Mesenchymal stem cell (in vitro differentiated cells and primary cell): ENCODE data around the gene CTSA.

Experiments
- DNase-seq: peaks from one replicate; pipeline ENCODE4 v3.0.0-alpha.2; 2013
- H2AFZ ChIP-seq: one replicate; pipeline ENCODE4 v1.6.1; 2013; ENCODE audit warnings: low read depth, mild to moderate bottlenecking, control low read depth, inconsistent platforms, low read length, moderate library complexity
- H2AK5ac ChIP-seq: 2 replicates; pipeline ENCODE4 v1.6.1; 2013; ENCODE audit warnings: low read length, moderate library complexity, mild to moderate bottlenecking, inconsistent platforms; ENCODE audit not compliant: severe bottlenecking
- H2BK120ac ChIP-seq: one replicate; pipeline ENCODE4 v1.6.1; 2013; ENCODE audit warnings: low read depth, mild to moderate bottlenecking, inconsistent platforms, low read length, moderate library complexity
- H2BK12ac ChIP-seq, 2 experiments: one replicate each; pipeline ENCODE4 v1.6.1; 2013; ENCODE audit warnings: inconsistent platforms in 2 of 2, low read length in 2 of 2, mild to moderate bottlenecking in 2 of 2, moderate library complexity in 2 of 2, control low read depth in 1 of 2
- H2BK15ac ChIP-seq: one replicate; pipeline ENCODE4 v1.6.1; 2013; ENCODE audit warnings: mild to moderate bottlenecking, low read depth, inconsistent platforms; ENCODE audit not compliant: poor library complexity, severe bottlenecking
- H2BK5ac ChIP-seq: 2 replicates; pipeline ENCODE4 v1.6.1; 2013; ENCODE audit warnings: low read depth, mild to moderate bottlenecking, low read length, control low read depth, inconsistent platforms; ENCODE audit not compliant: poor library complexity, severe bottlenecking
- H3K14ac ChIP-seq, 2 experiments: one replicate each; pipeline ENCODE4 v1.6.1; 2013; ENCODE audit warnings: inconsistent platforms in 2 of 2, low read length in 2 of 2, control low read depth in 1 of 2, mild to moderate bottlenecking in 1 of 2, moderate library complexity in 1 of 2
- H3K18ac ChIP-seq, 2 experiments: one replicate each; pipeline ENCODE4 v1.6.1; 2013; ENCODE audit warnings: inconsistent platforms in 2 of 2, low read length in 2 of 2, control low read depth in 1 of 2, low read depth in 1 of 2, mild to moderate bottlenecking in 1 of 2
- H3K23ac ChIP-seq, 2 experiments: one replicate each; pipeline ENCODE4 v1.6.1; 2013; ENCODE audit warnings: inconsistent platforms in 2 of 2, low read length in 2 of 2, mild to moderate bottlenecking in 2 of 2, moderate library complexity in 2 of 2, control low read depth in 1 of 2
- H3K27ac ChIP-seq: 2 replicates; pipeline ENCODE4 v1.5.1; 2013; ENCODE audit warnings: mild to moderate bottlenecking, moderate library complexity, low read length, control low read depth, inconsistent platforms; ENCODE audit not compliant: poor library complexity, severe bottlenecking
- H3K27me3 ChIP-seq, 2 experiments: 2 replicates each; pipeline versions ENCODE4 v1.6.1 to v1.7.0; 2013; ENCODE audit warnings: low read length in 2 of 2, mild to moderate bottlenecking in 2 of 2, moderate library complexity in 2 of 2, control low read depth in 1 of 2, inconsistent platforms in 1 of 2; ENCODE audit not compliant: control insufficient read depth in 1 of 2, insufficient read depth in 1 of 2
- H3K36me3 ChIP-seq, 2 experiments: 2 replicates each; pipeline versions ENCODE4 v1.6.1 to v1.7.0; 2013; ENCODE audit warnings: low read length in 2 of 2, control low read depth in 1 of 2, inconsistent platforms in 1 of 2, low read depth in 1 of 2, mild to moderate bottlenecking in 1 of 2; ENCODE audit not compliant: insufficient read depth in 2 of 2, control insufficient read depth in 1 of 2
- H3K4ac ChIP-seq, 2 experiments: one replicate each; pipeline ENCODE4 v1.6.1; 2013; ENCODE audit warnings: inconsistent platforms in 2 of 2, low read length in 2 of 2, mild to moderate bottlenecking in 2 of 2, moderate library complexity in 2 of 2, control low read depth in 1 of 2, low read depth in 1 of 2
- H3K4me1 ChIP-seq: 2 replicates; pipeline ENCODE4 v1.6.1; 2013; ENCODE audit warnings: low read depth, low read length, control low read depth; ENCODE audit not compliant: control insufficient read depth, insufficient read depth
- H3K4me2 ChIP-seq: 2 replicates; pipeline ENCODE4 v1.6.1; 2013; ENCODE audit warnings: low read length, mild to moderate bottlenecking, inconsistent platforms; ENCODE audit not compliant: poor library complexity, severe bottlenecking
- H3K4me3 ChIP-seq, 2 experiments: 2 replicates each; pipeline versions ENCODE4 v1.5.1 to v1.7.0; 2013; ENCODE audit warnings: low read length in 2 of 2, mild to moderate bottlenecking in 2 of 2, control low read depth in 1 of 2, low read depth in 1 of 2; ENCODE audit not compliant: insufficient read depth in 1 of 2
- H3K79me1 ChIP-seq: replicated peaks from 2 replicates; pipeline ENCODE4 v1.6.1; 2013; ENCODE audit warnings: mild to moderate bottlenecking, control low read depth, low read length, inconsistent platforms; ENCODE audit not compliant: poor library complexity, severe bottlenecking
- H3K9ac ChIP-seq: 2 replicates; pipeline ENCODE4 v1.7.0; 2013; ENCODE audit warnings: mild to moderate bottlenecking, low read length, moderate library complexity
- H3K9me3 ChIP-seq: 2 replicates; pipeline ENCODE4 v1.7.0; 2013; ENCODE audit warnings: mild to moderate bottlenecking, low read length; ENCODE audit not compliant: control insufficient read depth
- H4K8ac ChIP-seq: one replicate; pipeline ENCODE4 v1.6.1; 2013; ENCODE audit warnings: inconsistent platforms, mild to moderate bottlenecking, low read length, moderate library complexity
- H4K91ac ChIP-seq: one replicate; pipeline ENCODE4 v1.6.1; 2013; ENCODE audit warnings: mild to moderate bottlenecking, low read length, inconsistent platforms
- WGBS: methylation state at CpG from one replicate; pipeline ENCODE4 v1.1.7; 2013; ENCODE audit warnings: mixed read lengths; 5-methylcytosine and 5-hydroxymethylcytosine counted together

CTSA gene

DNA sequence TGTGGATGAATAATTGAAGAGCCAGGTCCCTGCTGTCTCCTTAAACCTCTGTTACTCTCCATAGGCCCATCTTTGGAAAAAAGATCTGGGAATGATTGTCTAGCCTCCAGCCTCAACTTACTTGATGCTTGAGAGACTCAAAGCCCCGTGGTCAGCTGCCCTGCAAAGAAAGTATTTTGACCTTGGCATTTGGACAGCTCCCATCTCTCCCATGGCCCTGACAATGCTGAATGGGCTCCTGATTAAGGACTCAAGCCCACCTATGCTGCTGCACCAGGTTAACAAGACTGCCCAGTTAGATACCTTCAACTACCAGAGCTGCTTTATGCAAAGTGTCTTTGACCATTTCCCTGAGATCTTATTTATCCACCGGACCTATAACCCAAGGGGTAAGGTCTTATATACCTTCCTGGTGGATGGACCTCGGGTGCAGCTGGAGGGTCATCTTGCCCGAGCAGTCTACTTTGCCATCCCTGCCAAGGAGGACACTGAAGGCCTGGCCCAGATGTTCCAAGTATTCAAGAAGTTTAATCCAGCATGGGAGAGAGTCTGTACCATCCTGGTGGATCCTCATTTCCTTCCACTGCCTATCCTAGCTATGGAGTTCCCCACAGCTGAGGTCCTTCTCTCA is 8.6 kb upstream of the CTSA start:
- no peaks in the 10 kb centered on the region for H3K9me3 ChIP-seq
- H3K4ac ChIP-seq: no peak overlapping the region
- H3K79me1 ChIP-seq: peaks cover 24% of the 10 kb centered on the region
- H3K4me1 ChIP-seq: peaks cover 20% of the 10 kb centered on the region
- no peak overlapping the region for H2BK120ac ChIP-seq
- H2AK5ac ChIP-seq: no peak overlapping the region
- WGBS: 86% methylated on average over 4 of the region's 4 CpGs
- H3K9ac ChIP-seq: no peak overlapping the region
- no peak overlapping the region for H3K27ac ChIP-seq
- H2BK5ac ChIP-seq: no peak overlapping the region
- no peak overlapping the region for H3K18ac ChIP-seq
- no peak overlapping the region for H2AFZ ChIP-seq
- H3K36me3 ChIP-seq: peaks cover 37 to 43% of the 10 kb centered on the region in 2 experiments
- no peak overlapping the region for H4K91ac ChIP-seq
- H3K23ac ChIP-seq: no peak overlapping the region
- H2BK15ac ChIP-seq: no peak overlapping the region
- no peak overlapping the region for H3K14ac ChIP-seq
- no peak overlapping the region for H2BK12ac ChIP-seq
- no peak overlapping the region for H3K4me3 ChIP-seq
- DNase-seq: no peak
- H3K27me3 ChIP-seq: no peaks in the 10 kb centered on the region
- H3K4me2 ChIP-seq: no peak overlapping the region
- H4K8ac ChIP-seq: no peak overlapping the region

DNA sequence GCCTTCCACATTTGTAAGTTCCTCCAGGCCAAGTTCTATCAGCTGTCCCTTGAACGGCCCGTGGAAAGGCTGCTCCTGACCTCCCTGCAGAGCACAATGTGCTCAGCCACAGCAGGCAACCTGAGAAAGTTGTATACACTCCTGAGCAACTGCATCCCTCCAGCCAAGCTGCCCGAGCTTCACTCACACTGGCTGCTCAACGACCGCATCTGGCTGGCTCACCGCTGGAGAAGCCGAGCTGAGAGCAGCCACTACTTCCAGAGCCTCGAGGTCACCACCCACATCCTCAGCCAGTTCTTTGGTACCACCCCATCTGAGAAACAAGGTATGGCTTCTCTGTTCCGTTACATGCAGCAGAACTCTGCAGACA is 8.1 kb upstream of the CTSA start:
- Histone ChIP-seq H3K79me1 (peaks cover 25% of the 10 kb centered on the region), H3K9me3 (no peaks in the 10 kb centered on the region), H3K27ac (no peak overlapping the region), H2BK12ac (no peak overlapping the region), H3K9ac (no peak overlapping the region), H3K4me3 (no peak overlapping the region), H3K27me3 (no peaks in the 10 kb centered on the region), H2BK15ac (no peak overlapping the region), H3K4me1 (peaks cover 20% of the 10 kb centered on the region), H2AK5ac (no peak overlapping the region), H2AFZ (no peak overlapping the region), H3K4me2 (no peak overlapping the region), H4K8ac (no peak overlapping the region), H2BK120ac (no peak overlapping the region), H3K36me3 (peaks cover 32 to 42% of the 10 kb centered on the region in 2 experiments), H3K23ac (no peak overlapping the region), H2BK5ac (no peak overlapping the region), H3K18ac (no peak overlapping the region), H4K91ac (no peak overlapping the region), H3K4ac (no peak overlapping the region), H3K14ac (no peak overlapping the region)
- no peak for DNase-seq
- WGBS: 93% methylated on average over 9 of the region's 9 CpGs

DNA sequence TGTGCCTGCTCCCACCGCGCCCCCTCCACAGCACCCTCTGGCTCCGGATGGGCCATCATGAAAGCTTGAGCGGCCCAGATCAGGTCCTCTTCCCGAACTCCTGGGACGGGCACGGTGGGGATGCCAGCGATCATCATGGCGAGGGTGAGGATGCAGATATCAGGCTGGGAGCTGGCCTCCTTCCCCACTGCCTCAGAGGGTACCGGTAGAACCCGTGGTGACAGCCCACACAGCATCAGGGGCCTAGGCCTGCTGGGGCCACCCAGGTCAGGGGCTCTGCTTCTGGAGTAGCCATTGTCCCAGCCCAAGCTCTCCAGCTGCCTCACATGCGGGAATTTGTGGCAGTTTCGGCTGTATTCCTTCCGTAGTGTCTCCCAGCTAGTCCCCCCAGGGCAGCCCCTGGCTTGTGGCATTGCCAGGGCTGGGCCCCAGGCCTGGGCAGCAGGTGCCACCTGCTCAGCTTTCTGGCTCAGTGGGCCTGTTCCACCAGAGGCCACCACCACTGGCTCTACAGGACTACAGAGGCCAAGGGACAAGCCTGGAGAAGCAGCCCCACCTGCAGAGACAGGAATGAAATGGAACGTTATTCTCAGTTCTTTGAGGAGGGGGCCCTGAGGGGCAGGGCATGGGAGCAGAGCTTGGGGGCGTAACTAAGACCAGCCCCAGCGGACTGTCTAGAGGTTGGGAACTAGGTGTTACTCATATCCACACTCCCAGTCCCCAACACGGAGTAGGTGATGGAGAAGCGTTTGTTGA is 4.4 kb upstream of the CTSA start:
- Histone ChIP-seq H3K79me1 (peaks cover 36% of the 10 kb centered on the region), H2BK12ac (no peak overlapping the region), H2BK5ac (no peak overlapping the region), H2AK5ac (peak overlapping the region; percentile 50), H4K8ac (no peak overlapping the region), H2AFZ (no peak overlapping the region), H3K27me3 (no peaks in the 10 kb centered on the region), H3K4ac (no peak overlapping the region), H3K14ac (no peak overlapping the region), H3K9me3 (no peaks in the 10 kb centered on the region), H2BK15ac (peak overlapping the region; percentile 6), H3K9ac (no peak overlapping the region), H3K4me1 (peaks cover 35% of the 10 kb centered on the region), H2BK120ac (no peak overlapping the region), H3K23ac (no peak overlapping the region), H3K18ac (no peak overlapping the region), H3K36me3 (peaks cover 35 to 51% of the 10 kb centered on the region in 2 experiments), H4K91ac (no peak overlapping the region), H3K27ac (no peak overlapping the region), H3K4me2 (no peak overlapping the region), H3K4me3 (no peak overlapping the region)
- 98% methylated on average over 17 of the region's 19 CpGs for WGBS
- no peak for DNase-seq

DNA sequence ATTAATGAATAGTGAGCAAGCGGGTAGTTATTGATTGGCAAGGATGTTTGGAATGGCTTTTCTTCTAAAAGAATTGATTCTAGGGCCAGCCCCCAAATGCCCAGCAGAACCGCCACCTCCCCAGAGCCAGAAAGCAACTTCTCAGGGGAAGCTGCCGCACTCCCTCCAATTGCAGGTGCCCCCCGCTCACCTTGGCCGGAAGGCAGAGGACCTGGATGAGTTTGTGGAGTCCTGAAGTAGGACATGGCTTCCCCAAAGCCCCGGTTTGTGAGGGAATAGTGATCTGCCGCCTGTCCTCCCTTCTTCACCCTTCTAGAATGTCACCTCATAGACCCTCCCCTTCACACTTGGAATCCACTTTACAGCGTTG is 3.8 kb upstream of the CTSA start, which contains the start of gene SPATA25:
Gene SPATA25 (minus strand): TSS at position 277 of the 370 bp plus-strand sequence. CDS start 32 bp downstream, at position 245.
- no peak within 1 kb of the TSS for H4K8ac ChIP-seq
- WGBS: 81% methylated on average over 2 of the region's 8 CpGs
- no peak within 1 kb of the TSS for H3K4ac ChIP-seq
- DNase-seq: no peak
- H3K14ac ChIP-seq: no peak within 1 kb of the TSS
- H3K27me3 ChIP-seq: no peaks in the 10 kb centered on the region
- H4K91ac ChIP-seq: no peak within 1 kb of the TSS
- peak within 1 kb of the TSS in 1 of 2 experiments; percentile 6 for H2BK12ac ChIP-seq
- H2AFZ ChIP-seq: no peak within 1 kb of the TSS
- peaks cover 35 to 51% of the 10 kb centered on the region in 2 experiments for H3K36me3 ChIP-seq
- H2BK15ac ChIP-seq: peak within 1 kb of the TSS; percentile 6
- H3K4me2 ChIP-seq: no peak within 1 kb of the TSS
- peaks cover 41% of the 10 kb centered on the region for H3K79me1 ChIP-seq
- no peak within 1 kb of the TSS for H2BK120ac ChIP-seq
- no peak within 1 kb of the TSS for H3K4me3 ChIP-seq
- H3K27ac ChIP-seq: no peak within 1 kb of the TSS
- H2BK5ac ChIP-seq: no peak within 1 kb of the TSS
- H3K18ac ChIP-seq: no peak within 1 kb of the TSS
- H3K23ac ChIP-seq: no peak within 1 kb of the TSS
- no peaks in the 10 kb centered on the region for H3K9me3 ChIP-seq
- H3K9ac ChIP-seq: no peak within 1 kb of the TSS
- H2AK5ac ChIP-seq: peak within 1 kb of the TSS; percentile 50
- H3K4me1 ChIP-seq: peaks cover 38% of the 10 kb centered on the region
